Type B pancreatic cell (in vitro differentiated cells): Measurements from ENCODE around the gene C6orf62. TPM values are rescaled to one million over a fixed set of nuclear protein-coding genes. Genes with fewer than 3 reads are reported as not detected.
"Not testable (repeated sequence)": the region's sequence is repeated elsewhere in the genome, so short reads cannot be mapped to it uniquely, and the experiment has no call there.

Experiments
- DNase-seq: peaks from one replicate; pipeline ENCODE4 v3.0.0; 2021; ENCODE audit warnings: mixed read lengths; ENCODE audit not compliant: unreplicated experiment; ENCODE audit errors: extremely low spot score
- H3K27ac Mint-ChIP-seq: 2 replicates; pipeline ENCODE4 v1.8.0; 2021; ENCODE audit warnings: mild to moderate bottlenecking, mixed read lengths
- H3K27me3 Mint-ChIP-seq: 2 replicates; pipeline ENCODE4 v1.8.0; 2021; ENCODE audit warnings: mixed read lengths
- H3K36me3 Mint-ChIP-seq: 2 replicates; pipeline ENCODE4 v1.8.0; 2021; ENCODE audit warnings: mixed read lengths
- H3K4me1 Mint-ChIP-seq: one replicate; pipeline ENCODE4 v1.8.0; 2021; ENCODE audit warnings: mixed read lengths; ENCODE audit not compliant: unreplicated experiment
- H3K4me3 Mint-ChIP-seq: 2 replicates; pipeline ENCODE4 v1.8.0; 2021; ENCODE audit warnings: mild to moderate bottlenecking, mixed read lengths
- H3K9me3 Mint-ChIP-seq: 2 replicates; pipeline ENCODE4 v1.8.0; 2021; ENCODE audit warnings: mixed read lengths
- total RNA-seq: library from RNA; stranded (reverse); gene quantifications from 2 replicates; pipeline ENCODE4 v1.2.1, GENCODE V29; 2021; ENCODE audit warnings: low replicate concordance
- TF ChIP-seq, protein P1 (sequence below): fragments of 200-600 bp; sonication (generic); conservative IDR thresholded peaks from 2 replicates; pipeline ENCODE4 v1.5.0; 2021; ENCODE audit warnings: antibody characterized with exemption, mild to moderate bottlenecking

C6orf62 gene
- total RNA-seq, 1 donor from 2014 or later = 77.5 TPM

DNA sequence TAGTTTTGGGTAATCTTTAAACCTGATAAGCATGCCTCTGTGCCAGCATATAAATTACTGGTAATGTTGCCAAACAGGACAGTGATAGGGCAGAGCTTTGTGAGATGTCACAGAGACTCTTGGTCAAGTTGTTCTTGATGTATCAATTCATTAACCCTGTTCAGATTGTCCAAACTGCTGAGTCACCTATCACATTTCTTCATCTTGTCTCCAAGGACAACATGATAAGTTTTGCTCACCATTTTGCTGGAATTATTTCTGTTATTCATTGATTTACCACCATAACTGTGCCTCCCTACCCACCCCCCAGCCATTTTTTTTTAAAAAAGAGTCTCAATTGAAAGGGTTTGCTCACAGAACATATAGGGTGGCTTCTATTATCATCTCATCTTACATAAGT is 36.3 kb upstream of the C6orf62 start:
- H3K27ac Mint-ChIP-seq = no peak overlapping the region
- no peaks in the 10 kb centered on the region for H3K9me3 Mint-ChIP-seq
- no peak overlapping the region for H3K4me3 Mint-ChIP-seq
- no peaks in the 10 kb centered on the region for H3K4me1 Mint-ChIP-seq
- no peaks in the 10 kb centered on the region for H3K36me3 Mint-ChIP-seq
- DNase-seq = no peak
- H3K27me3 Mint-ChIP-seq = no peaks in the 10 kb centered on the region
- TF ChIP-seq, protein P1, sequence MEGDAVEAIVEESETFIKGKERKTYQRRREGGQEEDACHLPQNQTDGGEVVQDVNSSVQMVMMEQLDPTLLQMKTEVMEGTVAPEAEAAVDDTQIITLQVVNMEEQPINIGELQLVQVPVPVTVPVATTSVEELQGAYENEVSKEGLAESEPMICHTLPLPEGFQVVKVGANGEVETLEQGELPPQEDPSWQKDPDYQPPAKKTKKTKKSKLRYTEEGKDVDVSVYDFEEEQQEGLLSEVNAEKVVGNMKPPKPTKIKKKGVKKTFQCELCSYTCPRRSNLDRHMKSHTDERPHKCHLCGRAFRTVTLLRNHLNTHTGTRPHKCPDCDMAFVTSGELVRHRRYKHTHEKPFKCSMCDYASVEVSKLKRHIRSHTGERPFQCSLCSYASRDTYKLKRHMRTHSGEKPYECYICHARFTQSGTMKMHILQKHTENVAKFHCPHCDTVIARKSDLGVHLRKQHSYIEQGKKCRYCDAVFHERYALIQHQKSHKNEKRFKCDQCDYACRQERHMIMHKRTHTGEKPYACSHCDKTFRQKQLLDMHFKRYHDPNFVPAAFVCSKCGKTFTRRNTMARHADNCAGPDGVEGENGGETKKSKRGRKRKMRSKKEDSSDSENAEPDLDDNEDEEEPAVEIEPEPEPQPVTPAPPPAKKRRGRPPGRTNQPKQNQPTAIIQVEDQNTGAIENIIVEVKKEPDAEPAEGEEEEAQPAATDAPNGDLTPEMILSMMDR = no peak

DNA sequence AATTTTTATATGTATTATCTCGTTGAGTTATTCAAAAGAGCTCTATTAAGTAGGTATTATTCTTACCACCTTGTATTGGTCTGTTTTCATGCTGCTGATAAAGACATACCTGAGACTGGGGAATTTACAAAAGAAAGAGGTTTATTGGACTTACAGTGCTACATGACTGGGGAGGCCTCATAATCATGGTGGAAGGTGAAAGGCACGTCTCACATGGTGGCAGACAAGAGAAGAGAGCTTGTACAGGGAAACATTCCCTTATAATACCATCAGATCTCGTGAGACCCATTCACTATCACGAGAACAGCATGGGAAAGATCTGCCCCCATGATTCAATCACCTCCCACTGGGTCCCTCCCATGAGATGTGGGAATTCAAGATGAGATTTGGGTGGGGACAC is 35.4 kb upstream of the C6orf62 start:
- not testable (repeated sequence) for H3K27me3 Mint-ChIP-seq

DNA sequence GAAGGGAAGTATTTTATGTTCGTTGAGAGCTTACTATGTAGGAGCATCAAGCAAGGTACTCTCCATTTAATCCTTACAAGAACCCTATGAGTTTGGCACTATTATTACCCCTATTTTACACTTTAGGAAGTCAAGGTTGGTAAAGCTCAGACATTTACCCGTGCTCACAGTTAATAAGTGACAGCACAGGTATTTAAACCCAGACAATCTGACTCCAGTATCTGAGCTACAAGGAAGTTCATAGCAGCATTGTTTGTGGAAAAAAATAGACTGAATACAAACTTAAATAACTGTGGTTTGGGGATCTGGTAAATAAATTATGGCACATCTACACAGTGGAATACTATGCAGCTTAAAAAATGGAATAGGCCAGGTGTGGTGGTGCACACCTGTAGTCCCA is 34.6 kb upstream of the C6orf62 start:
- TF ChIP-seq, protein P1 = no peak
- H3K36me3 Mint-ChIP-seq = no peaks in the 10 kb centered on the region
- H3K4me1 Mint-ChIP-seq = no peaks in the 10 kb centered on the region
- peaks cover 3% of the 10 kb centered on the region for H3K27me3 Mint-ChIP-seq
- no peak for DNase-seq
- no peak overlapping the region for H3K4me3 Mint-ChIP-seq
- H3K9me3 Mint-ChIP-seq = no peaks in the 10 kb centered on the region
- H3K27ac Mint-ChIP-seq = no peak overlapping the region

More for the DNA sequence above, 35.4 kb upstream of the C6orf62 start:
- not testable (repeated sequence) for DNase-seq, H3K27ac Mint-ChIP-seq, H3K4me3 Mint-ChIP-seq, H3K36me3 Mint-ChIP-seq, H3K4me1 Mint-ChIP-seq, H3K9me3 Mint-ChIP-seq

DNA sequence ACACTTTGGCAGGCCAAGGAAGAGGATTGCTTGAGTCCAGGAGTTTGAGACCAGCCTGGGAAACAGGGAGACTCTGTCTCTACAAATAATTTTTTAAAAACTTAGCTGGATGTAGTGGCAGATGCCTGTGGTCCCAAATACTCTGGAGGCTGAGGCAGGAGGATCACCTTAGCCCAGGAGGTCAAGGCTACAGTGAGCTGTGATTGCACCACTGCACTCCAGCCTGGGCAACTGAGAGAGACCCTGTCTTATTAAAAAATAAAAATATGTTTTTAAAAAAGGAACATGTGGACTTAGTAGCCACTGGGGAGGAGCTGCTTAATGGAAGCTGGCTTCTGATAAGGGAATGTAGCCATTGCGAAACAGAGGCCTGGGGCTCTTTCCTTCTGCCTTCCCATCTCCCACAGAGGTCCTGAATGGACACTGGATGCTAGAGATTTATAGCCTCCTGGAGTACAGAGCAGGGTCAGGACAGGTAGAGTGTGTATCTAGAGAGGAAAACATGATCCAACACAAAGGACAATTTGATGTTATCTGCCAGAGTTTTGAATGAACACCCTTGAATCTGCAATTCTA is 34.1 kb upstream of the C6orf62 start:
- no peak for DNase-seq
- H3K4me3 Mint-ChIP-seq = no peak overlapping the region
- TF ChIP-seq, protein P1 = no peak
- no peaks in the 10 kb centered on the region for H3K9me3 Mint-ChIP-seq
- no peaks in the 10 kb centered on the region for H3K36me3 Mint-ChIP-seq
- H3K27me3 Mint-ChIP-seq = peaks cover 3% of the 10 kb centered on the region
- no peaks in the 10 kb centered on the region for H3K4me1 Mint-ChIP-seq
- no peak overlapping the region for H3K27ac Mint-ChIP-seq

DNA sequence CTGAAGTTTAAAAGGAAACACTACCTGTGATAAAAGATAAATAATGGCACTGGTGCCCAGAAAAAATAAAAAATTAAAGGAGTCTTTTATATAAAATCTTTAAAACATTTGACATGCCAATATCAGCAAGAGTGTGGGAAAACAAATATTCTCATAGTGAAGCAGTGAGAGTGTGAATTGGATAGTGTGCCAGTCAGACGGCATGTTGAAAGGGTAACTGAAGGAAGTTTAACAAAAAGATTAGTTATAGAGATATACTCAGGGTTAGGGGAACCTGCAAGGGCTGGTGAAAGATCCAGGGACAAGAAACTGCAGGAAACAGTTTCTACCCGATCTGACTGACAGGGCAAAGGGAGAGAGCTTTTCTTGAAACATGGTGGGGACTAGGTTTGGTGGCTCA is 33.5 kb upstream of the C6orf62 start:
- Mint-ChIP-seq H3K4me1 (no peaks in the 10 kb centered on the region), H3K27me3 (peaks cover 3% of the 10 kb centered on the region), H3K36me3 (no peaks in the 10 kb centered on the region), H3K27ac (no peak overlapping the region), H3K4me3 (no peak overlapping the region), H3K9me3 (no peaks in the 10 kb centered on the region)
- TF ChIP-seq, protein P1 = no peak
- no peak for DNase-seq

DNA sequence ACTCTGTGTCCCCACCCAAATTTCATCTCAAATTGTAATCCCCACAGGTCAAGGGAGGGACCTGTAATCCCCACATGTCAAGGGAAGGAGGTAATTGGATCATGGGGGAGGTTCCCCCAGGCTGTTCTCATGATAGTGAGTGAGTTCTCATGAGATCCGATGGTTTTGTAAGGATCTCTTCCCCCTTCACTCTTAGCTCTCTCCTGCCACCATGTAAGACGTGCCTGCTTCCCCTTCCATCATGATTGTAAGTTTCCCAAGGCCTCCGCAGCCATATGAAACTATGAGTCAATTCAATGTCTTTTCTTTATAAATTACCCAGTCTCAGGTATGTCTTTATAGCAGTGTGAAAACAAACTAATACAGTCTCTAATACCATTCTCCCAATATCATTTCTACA is 31.9 kb upstream of the C6orf62 start:
- H3K27ac Mint-ChIP-seq, H3K36me3 Mint-ChIP-seq, H3K9me3 Mint-ChIP-seq, H3K4me3 Mint-ChIP-seq, H3K27me3 Mint-ChIP-seq, H3K4me1 Mint-ChIP-seq, DNase-seq: not testable (repeated sequence)

DNA sequence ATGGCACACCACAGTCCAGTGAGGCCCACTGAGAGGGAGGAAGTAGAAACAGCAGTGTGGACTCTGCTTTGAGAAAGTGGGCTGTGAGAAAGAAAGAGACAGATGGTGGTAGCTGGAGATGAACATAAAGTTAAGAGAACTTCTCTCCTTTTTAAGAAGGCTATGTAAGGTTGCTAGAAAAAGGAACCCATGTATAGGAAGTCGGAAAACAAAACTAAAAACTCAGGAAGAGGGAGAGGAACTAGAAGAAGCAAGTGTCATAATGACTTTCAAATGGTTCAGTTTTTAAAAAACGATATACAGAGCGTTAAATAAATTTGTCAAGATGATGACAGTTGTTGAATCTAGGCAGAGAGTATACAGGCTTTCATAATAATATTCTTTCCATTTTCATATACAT is 30.3 kb upstream of the C6orf62 start:
- Mint-ChIP-seq H3K4me1 (no peaks in the 10 kb centered on the region), H3K36me3 (no peaks in the 10 kb centered on the region), H3K27ac (no peak overlapping the region), H3K4me3 (no peak overlapping the region), H3K9me3 (no peaks in the 10 kb centered on the region), H3K27me3 (peaks cover 3% of the 10 kb centered on the region)
- TF ChIP-seq, protein P1 = no peak
- DNase-seq = no peak
